ENCODE results near the gene DOK1.
A peak's percentile ranks its signal among the peaks of the same experiment; 100 is the strongest.

The DOK1 gene

GRCh38 chr2:74553892-74554819 lies at the start of gene DOK1, which contains the start of gene LOXL3:
Gene DOK1 (plus strand): TSS chr2:74554720. CDS start chr2:74554755, 35 bp downstream.
Gene LOXL3 (minus strand): TSS chr2:74553942. CDS start chr2:74552634, 1,308 bp downstream.
- DNase-seq (ENCODE audit: low read depth in 2 of 2) = peak; percentile 76 to 87

GRCh38 chr2:74505448-74506246 lies 48.9 kb upstream of the DOK1 start:
- no peak for DNase-seq (ENCODE audit: low read depth in 2 of 2)

GRCh38 chr2:74507145-74507925 lies 47.2 kb upstream of the DOK1 start, which contains the start of gene PCGF1:
Gene PCGF1 (minus strand): TSS chr2:74507695. CDS start chr2:74507668, 27 bp downstream.
- peak; percentile 98 to 99 for DNase-seq (ENCODE audit: low read depth in 2 of 2)

GRCh38 chr2:74507926-74508520 lies 46.5 kb upstream of the DOK1 start:
- no peak for DNase-seq (ENCODE audit: low read depth in 2 of 2)

GRCh38 chr2:74510272-74510671 lies 44.2 kb upstream of the DOK1 start:
- DNase-seq (ENCODE audit: low read depth in 2 of 2) = no peak

GRCh38 chr2:74511104-74511989 lies 43.2 kb upstream of the DOK1 start:
- no peak for DNase-seq (ENCODE audit: low read depth in 2 of 2)

GRCh38 chr2:74512744-74513604 lies 41.5 kb upstream of the DOK1 start:
- no peak for DNase-seq (ENCODE audit: low read depth in 2 of 2)

GRCh38 chr2:74513605-74514367 lies 40.7 kb upstream of the DOK1 start:
- DNase-seq (ENCODE audit: low read depth in 2 of 2) = no peak

GRCh38 chr2:74514368-74515270 lies 39.9 kb upstream of the DOK1 start, which contains the start of gene TLX2:
Gene TLX2 (plus strand): TSS chr2:74514450. CDS start chr2:74514807, 357 bp downstream.
- no peak for DNase-seq (ENCODE audit: low read depth in 2 of 2)

- no peak for DNase-seq (ENCODE audit: low read depth in 2 of 2)
Measured at GRCh38 chr2:74515271-74515980, 39.1 kb upstream of the DOK1 start.

- DNase-seq (ENCODE audit: low read depth in 2 of 2) = peak; percentile 65 to 72
Measured at GRCh38 chr2:74515981-74516633, 38.4 kb upstream of the DOK1 start.

GRCh38 chr2:74516650-74517049 lies 37.9 kb upstream of the DOK1 start:
- DNase-seq (ENCODE audit: low read depth in 2 of 2) = no peak

- no peak for DNase-seq (ENCODE audit: low read depth in 2 of 2)
Measured at GRCh38 chr2:74522516-74522915, 32.0 kb upstream of the DOK1 start.

GRCh38 chr2:74524005-74524404 lies 30.5 kb upstream of the DOK1 start:
- DNase-seq (ENCODE audit: low read depth in 2 of 2) = no peak

GRCh38 chr2:74524955-74525716 lies 29.4 kb upstream of the DOK1 start:
- no peak for DNase-seq (ENCODE audit: low read depth in 2 of 2)

Data from stimulated activated CD4-positive, alpha-beta T cell treated with anti-CD3 and anti-CD28 coated beads, Interleukin-4, amount 100 ng/mL, for 48 hours (primary cell).